WTC11 (cell line): ENCODE results near the gene MALT1. TPM values are rescaled to one million over a fixed set of nuclear protein-coding genes. Genes with fewer than 3 reads are reported as not detected.

Source experiments
- ATAC-seq: fragments of 200-7000 bp; cut with Tn5 transposase; 2 replicates; pipeline ENCODE4 v1.10.0; 2021; ENCODE audit warnings: mild to moderate bottlenecking, moderate library complexity
- CTCF ChIA-PET: fragments of 300-600 bp; sonication (Branson Sonifier 250); formaldehyde crosslinking; loops from one replicate; lab custom pipeline; 2021; ENCODE audit warnings: antibody characterized with exemption; lab: Charles Lee
- POLR2A ChIA-PET: fragments of 350-600 bp; sonication (Branson Sonifier 250); formaldehyde crosslinking; loops from one replicate; lab custom pipeline; 2021; ENCODE audit warnings: antibody characterized with exemption; lab: Charles Lee
- DNase-seq: peaks from one replicate; pipeline ENCODE4 v3.0.0; 2021; ENCODE audit warnings: low spot score
- H3K27ac Mint-ChIP-seq: 2 replicates; pipeline ENCODE4 v1.8.0; 2021; ENCODE audit warnings: mixed read lengths
- H3K27me3 Mint-ChIP-seq: 2 replicates; pipeline ENCODE4 v1.8.0; 2021; ENCODE audit warnings: low read depth, mild to moderate bottlenecking, moderate library complexity, mixed read lengths
- H3K36me3 Mint-ChIP-seq: 2 replicates; pipeline ENCODE4 v1.8.0; 2021; ENCODE audit warnings: mixed read lengths
- H3K4me1 Mint-ChIP-seq: 2 replicates; pipeline ENCODE4 v1.8.0; 2022; ENCODE audit warnings: mixed read lengths
- H3K4me3 Mint-ChIP-seq: 2 replicates; pipeline ENCODE4 v1.8.0; 2021; ENCODE audit warnings: mild to moderate bottlenecking, moderate library complexity, mixed read lengths
- H3K9me3 Mint-ChIP-seq: 2 replicates; pipeline ENCODE4 v1.8.0; 2021; ENCODE audit warnings: mixed read lengths
- GTF2I ChIP-seq: fragments of 250-450 bp; sonication (Bioruptor Pico); conservative IDR thresholded peaks from 2 replicates; pipeline ENCODE4 v1.4.0; 2021; ENCODE audit warnings: mild to moderate bottlenecking
- OVOL2 ChIP-seq: fragments of 250-450 bp; sonication (Bioruptor Pico); IDR thresholded peaks from 2 replicates; pipeline ENCODE4 v1.9.0; 2021; ENCODE audit warnings: mild to moderate bottlenecking, borderline replicate concordance
- PRDM15 ChIP-seq: sonication (generic); formaldehyde crosslinking; IDR thresholded peaks from 2 replicates; pipeline ENCODE4 v1.8.0; 2022; ENCODE audit warnings: missing genetic modification reagents
- PRRX2 ChIP-seq: fragments of 250-450 bp; sonication (Bioruptor Pico); IDR thresholded peaks from 2 replicates; pipeline ENCODE4 v1.8.0; 2021; ENCODE audit warnings: mild to moderate bottlenecking
- RELA ChIP-seq: sonication (generic); formaldehyde crosslinking; IDR thresholded peaks from 2 replicates; pipeline ENCODE4 v1.8.1; 2022; ENCODE audit warnings: missing genetic modification reagents, mild to moderate bottlenecking, borderline replicate concordance
- TEAD4 ChIP-seq: sonication (generic); formaldehyde crosslinking; IDR thresholded peaks from 2 replicates; pipeline ENCODE4 v1.8.0; 2022; ENCODE audit warnings: mild to moderate bottlenecking, missing genetic modification reagents
- ZNF263 ChIP-seq: sonication (generic); formaldehyde crosslinking; IDR thresholded peaks from 2 replicates; pipeline ENCODE4 v1.8.1; 2022; ENCODE audit warnings: low read depth, mild to moderate bottlenecking, moderate library complexity, missing genetic modification reagents
- total RNA-seq: library from RNA; stranded (reverse); gene quantifications from 3 replicates; pipeline ENCODE4 v1.2.3, GENCODE V29; 2021
- TF ChIP-seq, protein P1 (sequence below): sonication (generic); formaldehyde crosslinking; IDR thresholded peaks from 2 replicates; pipeline ENCODE4 v1.8.1; 2022; ENCODE audit warnings: low read depth, missing genetic modification reagents, borderline replicate concordance
- TF ChIP-seq, protein P2 (sequence below): sonication (generic); formaldehyde crosslinking; IDR thresholded peaks from 2 replicates; pipeline ENCODE4 v1.8.1; 2023; ENCODE audit warnings: mild to moderate bottlenecking, missing genetic modification reagents, borderline replicate concordance
- TF ChIP-seq, protein P3 (sequence below): sonication (generic); formaldehyde crosslinking; IDR thresholded peaks from 2 replicates; pipeline ENCODE4 v1.8.1; 2023; ENCODE audit warnings: mild to moderate bottlenecking, missing genetic modification reagents
- TF ChIP-seq, protein P4 (sequence below): fragments of 250-450 bp; sonication (Bioruptor Pico); IDR thresholded peaks from 2 replicates; pipeline ENCODE4 v1.8.0; 2021; ENCODE audit warnings: mild to moderate bottlenecking

Gene MALT1
- total RNA-seq, 1 experiment from 2014 or later = 13.2 TPM

DNA sequence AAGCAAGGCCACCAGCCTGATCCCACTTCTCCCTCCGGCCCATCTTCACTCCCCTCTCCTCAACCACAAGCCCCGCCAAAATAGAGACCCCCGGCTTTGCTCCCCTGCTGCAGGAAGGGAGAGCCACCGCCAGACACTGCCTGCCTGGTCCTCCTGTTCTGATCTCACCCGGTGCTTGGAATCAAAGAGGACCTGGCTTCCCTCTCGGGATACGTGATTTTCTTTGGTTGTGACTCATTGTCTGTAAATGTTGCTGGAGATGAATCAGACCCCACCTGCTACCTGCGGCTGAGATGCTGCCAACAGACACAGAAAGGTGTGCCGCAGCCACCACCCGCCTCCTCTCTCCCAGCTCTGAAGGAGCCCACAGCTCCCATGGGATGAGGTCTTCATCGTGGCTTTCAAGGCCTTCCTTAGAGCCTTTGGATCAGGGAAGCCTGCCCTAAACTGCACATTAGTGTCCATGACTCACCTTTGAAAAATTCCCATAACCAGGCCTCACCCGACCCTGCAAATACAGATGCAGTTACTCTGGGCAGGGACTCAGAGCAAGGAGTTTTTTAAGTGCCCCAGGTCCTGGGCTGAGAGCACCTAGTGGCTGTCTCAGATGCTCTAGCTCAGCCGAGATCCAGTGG is 114.0 kb downstream of the MALT1 start:
- ChIA-PET POLR2A (interaction anchor here (1.0 to 1.2 kb wide), 2 partner anchors 79 to 82 kb away, joined by 5 to 6 read pairs; partner anchors contain the start of gene ZNF532), CTCF (interaction anchor here (1.1 to 4.8 kb wide), 9 partner anchors 11 to 286 kb away, joined by 3 to 21 read pairs (median 5); no protein-coding TSS in a partner anchor)
- no peak overlapping the region for H3K4me3 Mint-ChIP-seq
- H3K36me3 Mint-ChIP-seq = no peaks in the 10 kb centered on the region
- H3K4me1 Mint-ChIP-seq = peaks cover 60% of the 10 kb centered on the region
- no peaks in the 10 kb centered on the region for H3K9me3 Mint-ChIP-seq
- TF ChIP-seq PRDM15 (CRISPR knock-in tag) = no peak
- TF ChIP-seq, protein P1, sequence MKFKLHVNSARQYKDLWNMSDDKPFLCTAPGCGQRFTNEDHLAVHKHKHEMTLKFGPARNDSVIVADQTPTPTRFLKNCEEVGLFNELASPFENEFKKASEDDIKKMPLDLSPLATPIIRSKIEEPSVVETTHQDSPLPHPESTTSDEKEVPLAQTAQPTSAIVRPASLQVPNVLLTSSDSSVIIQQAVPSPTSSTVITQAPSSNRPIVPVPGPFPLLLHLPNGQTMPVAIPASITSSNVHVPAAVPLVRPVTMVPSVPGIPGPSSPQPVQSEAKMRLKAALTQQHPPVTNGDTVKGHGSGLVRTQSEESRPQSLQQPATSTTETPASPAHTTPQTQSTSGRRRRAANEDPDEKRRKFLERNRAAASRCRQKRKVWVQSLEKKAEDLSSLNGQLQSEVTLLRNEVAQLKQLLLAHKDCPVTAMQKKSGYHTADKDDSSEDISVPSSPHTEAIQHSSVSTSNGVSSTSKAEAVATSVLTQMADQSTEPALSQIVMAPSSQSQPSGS (CRISPR knock-in tag) = no peak
- TF ChIP-seq, protein P2, sequence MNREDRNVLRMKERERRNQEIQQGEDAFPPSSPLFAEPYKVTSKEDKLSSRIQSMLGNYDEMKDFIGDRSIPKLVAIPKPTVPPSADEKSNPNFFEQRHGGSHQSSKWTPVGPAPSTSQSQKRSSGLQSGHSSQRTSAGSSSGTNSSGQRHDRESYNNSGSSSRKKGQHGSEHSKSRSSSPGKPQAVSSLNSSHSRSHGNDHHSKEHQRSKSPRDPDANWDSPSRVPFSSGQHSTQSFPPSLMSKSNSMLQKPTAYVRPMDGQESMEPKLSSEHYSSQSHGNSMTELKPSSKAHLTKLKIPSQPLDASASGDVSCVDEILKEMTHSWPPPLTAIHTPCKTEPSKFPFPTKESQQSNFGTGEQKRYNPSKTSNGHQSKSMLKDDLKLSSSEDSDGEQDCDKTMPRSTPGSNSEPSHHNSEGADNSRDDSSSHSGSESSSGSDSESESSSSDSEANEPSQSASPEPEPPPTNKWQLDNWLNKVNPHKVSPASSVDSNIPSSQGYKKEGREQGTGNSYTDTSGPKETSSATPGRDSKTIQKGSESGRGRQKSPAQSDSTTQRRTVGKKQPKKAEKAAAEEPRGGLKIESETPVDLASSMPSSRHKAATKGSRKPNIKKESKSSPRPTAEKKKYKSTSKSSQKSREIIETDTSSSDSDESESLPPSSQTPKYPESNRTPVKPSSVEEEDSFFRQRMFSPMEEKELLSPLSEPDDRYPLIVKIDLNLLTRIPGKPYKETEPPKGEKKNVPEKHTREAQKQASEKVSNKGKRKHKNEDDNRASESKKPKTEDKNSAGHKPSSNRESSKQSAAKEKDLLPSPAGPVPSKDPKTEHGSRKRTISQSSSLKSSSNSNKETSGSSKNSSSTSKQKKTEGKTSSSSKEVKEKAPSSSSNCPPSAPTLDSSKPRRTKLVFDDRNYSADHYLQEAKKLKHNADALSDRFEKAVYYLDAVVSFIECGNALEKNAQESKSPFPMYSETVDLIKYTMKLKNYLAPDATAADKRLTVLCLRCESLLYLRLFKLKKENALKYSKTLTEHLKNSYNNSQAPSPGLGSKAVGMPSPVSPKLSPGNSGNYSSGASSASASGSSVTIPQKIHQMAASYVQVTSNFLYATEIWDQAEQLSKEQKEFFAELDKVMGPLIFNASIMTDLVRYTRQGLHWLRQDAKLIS = 0 out of 2 replicates have a peak, but pooled peaks have one; percentile 47
- no peaks in the 10 kb centered on the region; the same call in 1 of the 2 replicates for H3K27me3 Mint-ChIP-seq
- H3K27ac Mint-ChIP-seq = peak overlapping the region; percentile 23; the same call in 1 of the 2 replicates
- DNase-seq = no peak
- peak; percentile 12 for ATAC-seq

GRCh38 chr18:58785870-58786269 is 114.6 kb downstream of the MALT1 start:
- Mint-ChIP-seq H3K36me3 (no peaks in the 10 kb centered on the region), H3K4me3 (no peak overlapping the region), H3K4me1 (peaks cover 64% of the 10 kb centered on the region), H3K9me3 (no peaks in the 10 kb centered on the region), H3K27me3 (no peaks in the 10 kb centered on the region; the same call in 1 of the 2 replicates), H3K27ac (no peak overlapping the region)
- no peak for DNase-seq
- ChIA-PET POLR2A (interaction anchor here (1.0 to 1.2 kb wide), 2 partner anchors 78 to 81 kb away, joined by 5 to 6 read pairs; partner anchors contain the start of gene ZNF532), CTCF (interaction anchor here (1.1 to 3.1 kb wide), 8 partner anchors 10 to 271 kb away, joined by 3 to 10 read pairs (median 4); no protein-coding TSS in a partner anchor)
- TF ChIP-seq, protein P3, sequence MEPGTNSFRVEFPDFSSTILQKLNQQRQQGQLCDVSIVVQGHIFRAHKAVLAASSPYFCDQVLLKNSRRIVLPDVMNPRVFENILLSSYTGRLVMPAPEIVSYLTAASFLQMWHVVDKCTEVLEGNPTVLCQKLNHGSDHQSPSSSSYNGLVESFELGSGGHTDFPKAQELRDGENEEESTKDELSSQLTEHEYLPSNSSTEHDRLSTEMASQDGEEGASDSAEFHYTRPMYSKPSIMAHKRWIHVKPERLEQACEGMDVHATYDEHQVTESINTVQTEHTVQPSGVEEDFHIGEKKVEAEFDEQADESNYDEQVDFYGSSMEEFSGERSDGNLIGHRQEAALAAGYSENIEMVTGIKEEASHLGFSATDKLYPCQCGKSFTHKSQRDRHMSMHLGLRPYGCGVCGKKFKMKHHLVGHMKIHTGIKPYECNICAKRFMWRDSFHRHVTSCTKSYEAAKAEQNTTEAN = no peak
- TF ChIP-seq, protein P4, sequence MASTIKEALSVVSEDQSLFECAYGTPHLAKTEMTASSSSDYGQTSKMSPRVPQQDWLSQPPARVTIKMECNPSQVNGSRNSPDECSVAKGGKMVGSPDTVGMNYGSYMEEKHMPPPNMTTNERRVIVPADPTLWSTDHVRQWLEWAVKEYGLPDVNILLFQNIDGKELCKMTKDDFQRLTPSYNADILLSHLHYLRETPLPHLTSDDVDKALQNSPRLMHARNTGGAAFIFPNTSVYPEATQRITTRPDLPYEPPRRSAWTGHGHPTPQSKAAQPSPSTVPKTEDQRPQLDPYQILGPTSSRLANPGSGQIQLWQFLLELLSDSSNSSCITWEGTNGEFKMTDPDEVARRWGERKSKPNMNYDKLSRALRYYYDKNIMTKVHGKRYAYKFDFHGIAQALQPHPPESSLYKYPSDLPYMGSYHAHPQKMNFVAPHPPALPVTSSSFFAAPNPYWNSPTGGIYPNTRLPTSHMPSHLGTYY (CRISPR knock-in tag) = no peak
- TF ChIP-seq TEAD4 (CRISPR knock-in tag) (no peak), RELA (CRISPR knock-in tag) (no peak), GTF2I (CRISPR knock-in tag) (no peak), PRRX2 (CRISPR knock-in tag) (no peak), OVOL2 (CRISPR knock-in tag) (no peak), ZNF263 (CRISPR knock-in tag) (no peak)
- no peak for ATAC-seq
